Bronchial epithelial cell (primary cell): ENCODE results near the gene UBASH3B. TPM values are rescaled to one million over a fixed set of nuclear protein-coding genes. Genes with fewer than 3 reads are reported as not detected.

Source experiments
- DNase-seq: peaks from one replicate; pipeline ENCODE4 v3.0.0-alpha.2; 2010; ENCODE audit warnings: low read depth
- FAIRE-seq: peaks from 2 replicates; lab custom pipeline; 2011; peaks lifted over from hg19 to GRCh38; lab: Jason Lieb, UNC
- H3K27me3 ChIP-seq: 2 replicates; pipeline ENCODE4 v1.5.1; 2011; ENCODE audit warnings: low read length; ENCODE audit not compliant: control insufficient read depth, insufficient read depth
- H3K36me3 ChIP-seq: 2 replicates; pipeline ENCODE4 v1.5.1; 2011; ENCODE audit warnings: low read length; ENCODE audit not compliant: control insufficient read depth, insufficient read depth
- H3K4me3 ChIP-seq: 2 replicates; pipeline ENCODE4 v1.5.1; 2011; ENCODE audit warnings: mild to moderate bottlenecking, low read depth, low read length, control low read depth
- CTCF ChIP-seq: IDR thresholded peaks from 2 replicates; pipeline ENCODE4 v1.5.1; 2011; ENCODE audit warnings: mild to moderate bottlenecking, moderate library complexity, low read length, control low read depth, inconsistent platforms; ENCODE audit not compliant: insufficient read depth, severe bottlenecking
- total RNA-seq: library from RNA; depleted of rRNA; stranded (reverse); fragments of >200 nt; gene quantifications from 2 replicates; pipeline ENCODE4 v1.2.1, GENCODE V29; 2014

UBASH3B gene
- total RNA-seq, 1 donor from 2014 or later = 10.0 TPM

- FAIRE-seq (no peak), DNase-seq (no peak)
- no peaks in the 10 kb centered on the region for H3K36me3 ChIP-seq
- H3K4me3 ChIP-seq = no peak overlapping the region
- no peaks in the 10 kb centered on the region for H3K27me3 ChIP-seq
- no peak for TF ChIP-seq CTCF
These were observed 26.2 kb downstream of the UBASH3B start for GRCh38 chr11:122681735-122682134.

GRCh38 chr11:122682464-122682863, 26.9 kb downstream of the UBASH3B start:
- FAIRE-seq (no peak), DNase-seq (no peak)
- no peaks in the 10 kb centered on the region for H3K27me3 ChIP-seq
- no peaks in the 10 kb centered on the region for H3K36me3 ChIP-seq
- no peak overlapping the region for H3K4me3 ChIP-seq
- TF ChIP-seq CTCF = no peak

GRCh38 chr11:122685041-122685440, 29.5 kb downstream of the UBASH3B start:
- Histone ChIP-seq H3K4me3 (no peak overlapping the region), H3K27me3 (no peaks in the 10 kb centered on the region), H3K36me3 (no peaks in the 10 kb centered on the region)
- FAIRE-seq (no peak), DNase-seq (no peak)
- no peak for TF ChIP-seq CTCF

GRCh38 chr11:122686111-122686510, 30.6 kb downstream of the UBASH3B start:
- FAIRE-seq (no peak), DNase-seq (no peak)
- Histone ChIP-seq H3K36me3 (no peaks in the 10 kb centered on the region), H3K27me3 (no peaks in the 10 kb centered on the region), H3K4me3 (no peak overlapping the region)
- TF ChIP-seq CTCF = no peak

GRCh38 chr11:122690384-122690783, 34.9 kb downstream of the UBASH3B start:
- DNase-seq (no peak), FAIRE-seq (peak; percentile 64)
- TF ChIP-seq CTCF = no peak
- H3K36me3 ChIP-seq = no peaks in the 10 kb centered on the region
- H3K4me3 ChIP-seq = no peak overlapping the region
- no peaks in the 10 kb centered on the region for H3K27me3 ChIP-seq

- TF ChIP-seq CTCF = no peak
- DNase-seq (no peak), FAIRE-seq (no peak)
- Histone ChIP-seq H3K4me3 (no peak overlapping the region), H3K36me3 (no peaks in the 10 kb centered on the region), H3K27me3 (no peaks in the 10 kb centered on the region)
These were observed 35.5 kb downstream of the UBASH3B start for GRCh38 chr11:122690801-122691548.
